ENCODE measurements around the gene NABP2. TPM values are rescaled to one million over a fixed set of nuclear protein-coding genes. Genes with fewer than 3 reads are reported as not detected.
"Not testable (repeated sequence)": the region's sequence is repeated elsewhere in the genome, so short reads cannot be mapped to it uniquely, and the experiment has no call there.

NABP2 gene
- total RNA-seq, 1 experiment from 2014 or later = 67.5 TPM

GRCh38 chr12:56266693-56267442 is 42.7 kb downstream of the NABP2 start, which contains the start of gene COQ10A:
COQ10A (plus strand) TSS chr12:56266942; CDS start chr12:56267119, 177 bp downstream.
- no TSS peak for BruUV-seq (replicated peaks)
- H3K9me3 ChIP-seq (ENCODE audit: low read depth, low read length, poor library complexity, severe bottlenecking) = no peaks in the 10 kb centered on the region
- CTCF ChIA-PET = interaction anchor here (1.0 to 1.5 kb wide), 4 partner anchors 9 to 197 kb away, joined by 3 to 5 read pairs (median 4); partner anchors contain the start of genes ANKRD52 and CNPY2
- H3K36me3 ChIP-seq (ENCODE audit: insufficient read depth, low read length, poor library complexity, severe bottlenecking) = peaks cover 13% of the 10 kb centered on the region
- H3K4me3 ChIP-seq (ENCODE audit: low read depth, low read length, poor library complexity, severe bottlenecking) = peak within 1 kb of the TSS; percentile 70
- intact Hi-C loops (cut with micrococcal nuclease; ENCODE audit: unreplicated experiment) = no loop called here
- peak; percentile 92 for DNase-seq (ENCODE audit: low spot score)
- peak within 1 kb of the TSS; percentile 86 for H3K27ac ChIP-seq (ENCODE audit: low read depth, low read length, poor library complexity, severe bottlenecking)
- POLR2A ChIA-PET (ENCODE audit: low non-redundant PET) = no interaction called here
- peaks cover 3% of the 10 kb centered on the region for H3K4me1 ChIP-seq (ENCODE audit: insufficient read depth, low read length, poor library complexity, severe bottlenecking)
- TF ChIP-seq CTCF (conservative IDR thresholded peaks at IDR 0.05; ENCODE audit: low read depth, low read length) = peak; percentile 62
- TF ChIP-seq EZH2 (IDR thresholded peaks at IDR 0.05; ENCODE audit: borderline replicate concordance, low read depth, low read length, poor library complexity, severe bottlenecking) = no peak
- no peaks in the 10 kb centered on the region for H3K27me3 ChIP-seq (replicated peaks; ENCODE audit: insufficient read depth, low read depth, low read length, poor library complexity)

GRCh38 chr12:56267443-56268071 is 43.4 kb downstream of the NABP2 start:
- no peaks in the 10 kb centered on the region for H3K27me3 ChIP-seq (replicated peaks; ENCODE audit: insufficient read depth, low read depth, low read length, poor library complexity)
- no TSS peak for BruUV-seq (replicated peaks)
- H3K4me3 ChIP-seq (ENCODE audit: low read depth, low read length, poor library complexity, severe bottlenecking) = peak overlapping the region; percentile 70
- TF ChIP-seq EZH2 (IDR thresholded peaks at IDR 0.05; ENCODE audit: borderline replicate concordance, low read depth, low read length, poor library complexity, severe bottlenecking) (no peak), CTCF (conservative IDR thresholded peaks at IDR 0.05; ENCODE audit: low read depth, low read length) (no peak)
- peaks cover 19% of the 10 kb centered on the region for H3K36me3 ChIP-seq (ENCODE audit: insufficient read depth, low read length, poor library complexity, severe bottlenecking)
- POLR2A ChIA-PET (ENCODE audit: low non-redundant PET) = no interaction called here
- H3K9me3 ChIP-seq (ENCODE audit: low read depth, low read length, poor library complexity, severe bottlenecking) = no peaks in the 10 kb centered on the region
- intact Hi-C loops (cut with micrococcal nuclease; ENCODE audit: unreplicated experiment) = no loop called here
- H3K27ac ChIP-seq (ENCODE audit: low read depth, low read length, poor library complexity, severe bottlenecking) = peak overlapping the region; percentile 86
- DNase-seq (ENCODE audit: low spot score) = no peak
- H3K4me1 ChIP-seq (ENCODE audit: insufficient read depth, low read length, poor library complexity, severe bottlenecking) = peaks cover 3% of the 10 kb centered on the region
- CTCF ChIA-PET = interaction anchor here (1.0 kb wide), 2 partner anchors 9 to 49 kb away, joined by 3 to 5 read pairs; partner anchors contain the start of genes ANKRD52 and CNPY2

GRCh38 chr12:56271031-56271430 is 46.9 kb downstream of the NABP2 start:
- Histone ChIP-seq H3K36me3 (ENCODE audit: insufficient read depth, low read length, poor library complexity, severe bottlenecking) (peaks cover 51% of the 10 kb centered on the region), H3K27me3 (replicated peaks; ENCODE audit: insufficient read depth, low read depth, low read length, poor library complexity) (no peaks in the 10 kb centered on the region), H3K4me1 (ENCODE audit: insufficient read depth, low read length, poor library complexity, severe bottlenecking) (peaks cover 3% of the 10 kb centered on the region), H3K27ac (ENCODE audit: low read depth, low read length, poor library complexity, severe bottlenecking) (no peak overlapping the region), H3K9me3 (ENCODE audit: low read depth, low read length, poor library complexity, severe bottlenecking) (no peaks in the 10 kb centered on the region), H3K4me3 (ENCODE audit: low read depth, low read length, poor library complexity, severe bottlenecking) (no peak overlapping the region)
- intact Hi-C loops (cut with micrococcal nuclease; ENCODE audit: unreplicated experiment) = loop anchor here (1.0 kb wide), 1 partner anchor 114 kb away; no protein-coding TSS in a partner anchor
- ChIA-PET CTCF (interaction anchor here (0.6 kb wide), 1 partner anchor 45 kb away, joined by 3 read pairs; the partner anchor contains the start of gene CNPY2), POLR2A (ENCODE audit: low non-redundant PET) (no interaction called here)
- no TSS peak for BruUV-seq (replicated peaks)
- no peak for TF ChIP-seq EZH2 (IDR thresholded peaks at IDR 0.05; ENCODE audit: borderline replicate concordance, low read depth, low read length, poor library complexity, severe bottlenecking)
- TF ChIP-seq CTCF (conservative IDR thresholded peaks at IDR 0.05; ENCODE audit: low read depth, low read length) = peak; percentile 57
- DNase-seq (ENCODE audit: low spot score) = peak; percentile 45

- BruUV-seq (replicated peaks); H3K27me3 ChIP-seq (replicated peaks; ENCODE audit: insufficient read depth, low read depth, low read length, poor library complexity); H3K9me3 ChIP-seq (ENCODE audit: low read depth, low read length, poor library complexity, severe bottlenecking); H3K4me3 ChIP-seq (ENCODE audit: low read depth, low read length, poor library complexity, severe bottlenecking); H3K4me1 ChIP-seq (ENCODE audit: insufficient read depth, low read length, poor library complexity, severe bottlenecking); intact Hi-C loops (cut with micrococcal nuclease; ENCODE audit: unreplicated experiment); POLR2A ChIA-PET (ENCODE audit: low non-redundant PET); DNase-seq (ENCODE audit: low spot score); H3K27ac ChIP-seq (ENCODE audit: low read depth, low read length, poor library complexity, severe bottlenecking): not testable (repeated sequence)
- CTCF ChIA-PET = interaction anchor here (0.6 kb wide), 1 partner anchor 208 kb away, joined by 14 read pairs; no protein-coding TSS in a partner anchor
- H3K36me3 ChIP-seq (ENCODE audit: insufficient read depth, low read length, poor library complexity, severe bottlenecking) = peaks cover 60% of the 10 kb centered on the region
Measured at GRCh38 chr12:56272468-56272867, 48.3 kb downstream of the NABP2 start.

Measured in A673 (cell line).